OCI-LY1 (cell line): ENCODE data around the gene KLC1.

Experiments used
- H2AFZ ChIP-seq: fragments of 200-600 bp; sonication (generic), shearing (Covaris generic); 2 replicates; pipeline ENCODE4 v1.6.0; 2014; ENCODE audit warnings: antibody characterized with exemption, mild to moderate bottlenecking, low read length
- H3F3A ChIP-seq: fragments of 200-600 bp; sonication (generic), shearing (Covaris generic); 2 replicates; pipeline ENCODE4 v1.6.0; 2014; ENCODE audit warnings: mild to moderate bottlenecking, antibody characterized with exemption, low read length, moderate library complexity; ENCODE audit not compliant: insufficient read depth
- H3K27ac ChIP-seq: fragments of 200-600 bp; sonication (generic); 2 replicates; pipeline ENCODE4 v1.5.1; 2014; ENCODE audit warnings: low read length, mixed run types, mild to moderate bottlenecking, low read depth; ENCODE audit not compliant: poor library complexity, severe bottlenecking
- H3K27me3 ChIP-seq: fragments of 200-600 bp; sonication (generic); 2 replicates; pipeline ENCODE4 v1.6.0; 2014; ENCODE audit warnings: antibody characterized with exemption, mild to moderate bottlenecking, low read length, moderate library complexity; ENCODE audit not compliant: insufficient read depth
- H3K36me3 ChIP-seq: fragments of 200-600 bp; sonication (generic); 2 replicates; pipeline ENCODE4 v1.6.1; 2014; ENCODE audit warnings: mild to moderate bottlenecking, antibody characterized with exemption, low read length, moderate library complexity, mixed read lengths; ENCODE audit not compliant: insufficient read depth
- H3K4me1 ChIP-seq: fragments of 200-600 bp; sonication (generic); 2 replicates; pipeline ENCODE4 v1.5.1; 2014; ENCODE audit warnings: mild to moderate bottlenecking, low read length, moderate library complexity; ENCODE audit not compliant: insufficient read depth, severe bottlenecking
- H3K4me2 ChIP-seq: fragments of 200-600 bp; sonication (generic), shearing (Covaris generic); 2 replicates; pipeline ENCODE4 v1.6.1; 2014; ENCODE audit warnings: low read length
- H3K4me3 ChIP-seq: fragments of 200-600 bp; sonication (generic); 2 replicates; pipeline ENCODE4 v1.5.1; 2014; ENCODE audit warnings: low read length, low read depth, mild to moderate bottlenecking, mixed read lengths; ENCODE audit not compliant: poor library complexity, severe bottlenecking
- H3K79me2 ChIP-seq: fragments of 200-600 bp; shearing (Covaris generic); 2 replicates; pipeline ENCODE4 v1.6.1; 2016; ENCODE audit warnings: mixed run types, low read length, mixed read lengths; ENCODE audit not compliant: insufficient read depth
- H3K9ac ChIP-seq: fragments of 200-600 bp; sonication (generic), shearing (Covaris generic); 2 replicates; pipeline ENCODE4 v1.6.1; 2014; ENCODE audit warnings: mild to moderate bottlenecking, low read length, mixed read lengths
- H3K9me2 ChIP-seq: fragments of 200-600 bp; sonication (generic), shearing (Covaris generic); 2 replicates; pipeline ENCODE4 v1.6.1; 2014; ENCODE audit warnings: low read depth, mild to moderate bottlenecking, low read length, mixed read lengths
- H3K9me3 ChIP-seq: fragments of 200-600 bp; shearing (Covaris generic); 2 replicates; pipeline ENCODE4 v1.6.1; 2014; ENCODE audit warnings: low read length, mixed read lengths
- H4K20me1 ChIP-seq: fragments of 200-600 bp; sonication (generic), shearing (Covaris generic); 2 replicates; pipeline ENCODE4 v1.6.0; 2016; ENCODE audit warnings: mild to moderate bottlenecking, low read length; ENCODE audit not compliant: insufficient read depth
- CTCF ChIP-seq: fragments of 200-600 bp; sonication (generic), shearing (Covaris generic); IDR thresholded peaks from 2 replicates; pipeline ENCODE4 v1.5.1; 2017; ENCODE audit warnings: mild to moderate bottlenecking, antibody characterized with exemption, low read length, moderate library complexity, mixed read lengths
- EZH2 ChIP-seq: fragments of 200-600 bp; sonication (generic), shearing (Covaris generic); IDR thresholded peaks from 2 replicates; pipeline ENCODE4 v1.8.0; 2017; ENCODE audit warnings: borderline replicate concordance, mixed run types, mild to moderate bottlenecking, antibody characterized with exemption, low read length, moderate library complexity, mixed read lengths

The KLC1 gene

DNA sequence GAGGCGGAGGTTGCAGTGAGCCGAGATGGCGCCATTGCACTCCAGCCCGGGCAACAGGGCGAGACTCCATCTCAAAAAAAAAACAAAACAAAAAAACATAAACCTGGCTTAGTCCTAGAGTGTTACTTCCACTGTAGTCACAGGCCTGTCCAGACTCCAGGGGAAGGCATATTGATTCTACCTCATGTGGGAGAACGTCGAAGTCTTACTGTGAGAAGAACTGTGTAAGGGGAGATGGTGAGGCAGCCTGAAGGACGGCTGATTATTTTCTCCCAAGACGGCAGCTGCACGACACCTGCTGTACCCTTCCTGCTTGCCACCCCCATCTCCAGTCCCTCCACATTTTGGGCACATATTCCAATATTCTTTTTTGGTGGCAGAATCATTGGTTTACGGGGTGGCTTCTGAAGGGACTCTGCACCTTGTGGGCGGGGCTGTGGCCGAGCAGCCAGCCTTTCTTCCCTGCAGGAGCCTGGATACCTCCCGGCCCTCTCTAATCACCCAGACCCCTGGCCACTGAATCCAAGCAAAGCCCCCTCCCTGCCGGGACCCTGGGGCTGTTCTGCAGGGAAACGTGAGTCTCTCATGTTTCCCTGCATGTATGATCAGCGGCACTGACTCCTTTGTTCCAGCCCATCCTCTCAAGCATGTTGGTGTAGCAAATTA lies 12.2 kb upstream of the KLC1 start:
- Histone ChIP-seq H3K4me1 (peaks cover under 1% of the 10 kb centered on the region), H2AFZ (no peak overlapping the region), H3K4me3 (no peak overlapping the region), H3K9me3 (no peaks in the 10 kb centered on the region), H3K36me3 (no peaks in the 10 kb centered on the region), H3K79me2 (no peaks in the 10 kb centered on the region), H3K9me2 (no peaks in the 10 kb centered on the region), H3K9ac (no peak overlapping the region), H4K20me1 (no peaks in the 10 kb centered on the region), H3K27me3 (peaks cover 7% of the 10 kb centered on the region; the same call in 1 of the 2 replicates), H3K4me2 (no peak overlapping the region), H3K27ac (no peak overlapping the region), H3F3A (no peaks in the 10 kb centered on the region)
- TF ChIP-seq EZH2 (no peak), CTCF (no peak)

- H3K9me2 ChIP-seq, result no peaks in the 10 kb centered on the region
- no peak overlapping the region for H3K9ac ChIP-seq
- no peaks in the 10 kb centered on the region for H3F3A ChIP-seq
- no peak overlapping the region for H3K27ac ChIP-seq
- H3K79me2 ChIP-seq, result no peaks in the 10 kb centered on the region
- H3K4me1 ChIP-seq, result peaks cover 18% of the 10 kb centered on the region
- H4K20me1 ChIP-seq, result no peaks in the 10 kb centered on the region
- peaks cover 7% of the 10 kb centered on the region; the same call in 1 of the 2 replicates for H3K27me3 ChIP-seq
- no peaks in the 10 kb centered on the region for H3K9me3 ChIP-seq
- TF ChIP-seq EZH2, result no peak
- no peak for TF ChIP-seq CTCF
- no peak overlapping the region for H3K4me3 ChIP-seq
- H3K36me3 ChIP-seq, result no peaks in the 10 kb centered on the region
- H2AFZ ChIP-seq, result no peak overlapping the region
- no peak overlapping the region for H3K4me2 ChIP-seq
Measured at GRCh38 chr14:103619057-103619456, 10.0 kb upstream of the KLC1 start.

- TF ChIP-seq CTCF (no peak), EZH2 (no peak)
- Histone ChIP-seq H2AFZ (peak overlapping the region; percentile 65; the same call in 1 of the 2 replicates), H3K79me2 (no peaks in the 10 kb centered on the region), H3K9me2 (no peaks in the 10 kb centered on the region), H3K9ac (no peak overlapping the region; the same call in 1 of the 2 replicates), H3K4me1 (peaks cover 42% of the 10 kb centered on the region), H3K27me3 (peaks cover 6% of the 10 kb centered on the region; the same call in 1 of the 2 replicates), H3K36me3 (no peaks in the 10 kb centered on the region), H3K4me2 (peak overlapping the region; percentile 38), H3F3A (no peaks in the 10 kb centered on the region), H4K20me1 (no peaks in the 10 kb centered on the region), H3K9me3 (no peaks in the 10 kb centered on the region), H3K4me3 (peak overlapping the region; percentile 32), H3K27ac (no peak overlapping the region)
Measured at GRCh38 chr14:103621860-103622259, 7.2 kb upstream of the KLC1 start.
